BLaER1 (cell line): Measurements from ENCODE around the gene POLA1.

ENCODE experiments used
- H3K27ac ChIP-seq: shearing (Covaris generic); formaldehyde crosslinking; 2 replicates; pipeline ENCODE4 v1.8.1; 2022
- H3K27me3 ChIP-seq: shearing (Covaris generic); formaldehyde crosslinking; 2 replicates; pipeline ENCODE4 v1.8.1; 2022
- H3K36me3 ChIP-seq: shearing (Covaris generic); formaldehyde crosslinking; 2 replicates; pipeline ENCODE4 v1.8.1; 2022
- H3K4me1 ChIP-seq: shearing (Covaris generic); formaldehyde crosslinking; 2 replicates; pipeline ENCODE4 v1.8.1; 2022
- H3K4me2 ChIP-seq: shearing (Covaris generic); formaldehyde crosslinking; 2 replicates; pipeline ENCODE4 v1.8.1; 2022
- H3K4me3 ChIP-seq: shearing (Covaris generic); formaldehyde crosslinking; 2 replicates; pipeline ENCODE4 v1.8.1; 2022
- H3K9ac ChIP-seq: shearing (Covaris generic); formaldehyde crosslinking; 2 replicates; pipeline ENCODE4 v1.8.1; 2022
- H3K9me3 ChIP-seq: shearing (Covaris generic); formaldehyde crosslinking; 2 replicates; pipeline ENCODE4 v1.8.1; 2022
- H4K20me1 ChIP-seq: shearing (Covaris generic); formaldehyde crosslinking; 2 replicates; pipeline ENCODE4 v1.8.1; 2022
- Cebpa-rat ChIP-seq: shearing (Covaris generic); IDR thresholded peaks from 2 replicates; pipeline ENCODE4 v1.8.1; 2022

Gene POLA1

DNA sequence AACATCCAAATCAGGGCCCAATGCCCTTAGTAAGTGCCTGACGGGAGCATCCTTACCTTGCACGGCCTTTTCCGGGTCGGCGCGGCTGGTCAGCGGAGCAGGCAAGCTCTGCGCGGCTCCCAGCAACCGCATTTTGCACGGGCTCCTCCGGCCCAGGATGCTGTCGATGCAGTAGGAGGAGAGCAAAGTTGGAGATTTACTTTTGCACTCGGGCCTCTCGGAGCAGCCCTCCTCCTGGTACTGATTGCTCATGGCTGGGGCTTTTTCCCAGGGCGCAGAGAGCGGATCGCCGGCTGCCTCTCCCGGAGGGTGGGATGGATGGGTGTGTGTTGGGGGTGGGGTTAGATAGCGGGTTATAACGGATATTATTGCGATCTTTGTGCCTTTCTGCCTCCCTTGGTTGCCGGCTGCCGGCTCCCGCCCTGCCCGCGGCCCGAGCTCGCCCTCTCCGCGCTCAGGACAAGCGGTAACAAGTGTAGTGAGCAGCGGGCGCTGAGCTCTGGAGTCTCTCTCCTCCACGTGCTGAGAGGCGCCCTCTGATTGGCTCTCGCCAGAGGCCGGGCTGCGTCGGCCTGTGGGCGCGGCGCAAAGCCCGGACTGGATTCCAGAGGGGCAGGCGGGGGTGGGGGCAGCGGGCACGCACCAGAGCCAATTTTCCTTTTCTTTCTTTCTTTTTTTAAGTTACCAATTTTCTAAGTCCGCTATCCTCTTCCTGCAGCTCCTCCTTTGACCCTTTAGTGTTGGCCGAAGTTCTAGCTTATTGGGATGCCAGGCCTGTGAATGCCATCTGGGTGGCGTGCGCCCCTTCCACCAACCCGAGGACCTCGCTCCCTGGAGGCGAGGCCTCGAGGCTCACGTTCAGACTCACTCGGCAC is 322.0 kb downstream of the POLA1 start, which contains the start of gene ARX:
TSS of gene ARX (minus strand) at position 480 of the 875 bp plus-strand sequence. CDS start at position 252, 228 bp downstream.
- H3K36me3 ChIP-seq, result no peaks in the 10 kb centered on the region
- no peak within 1 kb of the TSS for H3K9ac ChIP-seq
- H3K9me3 ChIP-seq, result peaks cover 29% of the 10 kb centered on the region
- peaks cover 15% of the 10 kb centered on the region for H3K4me1 ChIP-seq
- H4K20me1 ChIP-seq, result peaks cover 99% of the 10 kb centered on the region
- peaks cover 100% of the 10 kb centered on the region for H3K27me3 ChIP-seq
- H3K4me3 ChIP-seq, result no peak within 1 kb of the TSS
- no peak for TF ChIP-seq Cebpa-rat
- H3K27ac ChIP-seq, result no peak within 1 kb of the TSS
- H3K4me2 ChIP-seq, result no peak within 1 kb of the TSS

GRCh38 chrX:25016361-25016671 is 322.6 kb downstream of the POLA1 start:
- Histone ChIP-seq H3K27me3 (peaks cover 100% of the 10 kb centered on the region), H4K20me1 (peaks cover 99% of the 10 kb centered on the region), H3K4me2 (no peak overlapping the region), H3K4me1 (peaks cover 15% of the 10 kb centered on the region), H3K9ac (no peak overlapping the region), H3K27ac (no peak overlapping the region), H3K36me3 (no peaks in the 10 kb centered on the region), H3K4me3 (no peak overlapping the region), H3K9me3 (peaks cover 35% of the 10 kb centered on the region)
- no peak for TF ChIP-seq Cebpa-rat

DNA sequence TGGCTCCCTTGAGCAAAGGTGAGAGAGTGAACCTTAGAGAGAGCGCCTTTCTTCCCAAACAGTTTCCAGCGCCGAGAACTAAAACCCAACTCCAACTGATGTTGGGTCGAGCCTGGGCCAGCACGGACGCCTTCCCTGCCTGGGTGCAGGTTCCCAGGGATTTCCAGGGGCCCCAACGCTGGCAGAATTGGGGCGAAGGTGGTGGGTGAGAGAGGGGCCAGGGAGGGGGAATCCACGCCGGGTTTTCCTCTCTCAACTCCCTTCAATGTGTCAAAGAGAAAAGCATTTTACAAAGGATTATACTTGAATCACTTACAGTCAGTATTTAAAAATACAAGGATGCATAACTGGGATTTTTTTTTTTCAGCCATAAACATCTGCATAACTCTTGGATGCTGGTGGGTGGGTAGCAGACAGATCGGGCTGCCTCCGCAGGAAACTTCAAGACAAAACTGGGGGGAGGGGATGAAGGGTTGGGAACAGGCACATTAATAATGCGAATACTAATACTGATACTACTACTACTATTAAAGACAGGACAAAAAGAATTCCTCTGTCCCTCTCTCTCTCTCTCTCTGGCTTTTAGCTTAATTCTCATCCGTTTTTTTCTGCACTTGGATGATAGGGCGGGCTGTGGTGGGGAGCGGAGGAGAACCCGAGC is 323.4 kb downstream of the POLA1 start:
- no peak for TF ChIP-seq Cebpa-rat
- Histone ChIP-seq H3K4me2 (no peak overlapping the region), H4K20me1 (peaks cover 96% of the 10 kb centered on the region), H3K9ac (no peak overlapping the region), H3K36me3 (no peaks in the 10 kb centered on the region), H3K27me3 (peaks cover 100% of the 10 kb centered on the region), H3K27ac (no peak overlapping the region), H3K4me1 (peaks cover 10% of the 10 kb centered on the region), H3K9me3 (peaks cover 42% of the 10 kb centered on the region), H3K4me3 (no peak overlapping the region)

GRCh38 chrX:25017667-25018247 is 324.0 kb downstream of the POLA1 start:
- peaks cover 49% of the 10 kb centered on the region for H3K9me3 ChIP-seq
- H3K36me3 ChIP-seq, result no peaks in the 10 kb centered on the region
- no peak overlapping the region for H3K4me3 ChIP-seq
- no peak overlapping the region for H3K4me2 ChIP-seq
- no peak overlapping the region for H3K9ac ChIP-seq
- peaks cover 96% of the 10 kb centered on the region for H4K20me1 ChIP-seq
- H3K27ac ChIP-seq, result no peak overlapping the region
- H3K27me3 ChIP-seq, result peaks cover 100% of the 10 kb centered on the region
- H3K4me1 ChIP-seq, result peaks cover 6% of the 10 kb centered on the region
- no peak for TF ChIP-seq Cebpa-rat

DNA sequence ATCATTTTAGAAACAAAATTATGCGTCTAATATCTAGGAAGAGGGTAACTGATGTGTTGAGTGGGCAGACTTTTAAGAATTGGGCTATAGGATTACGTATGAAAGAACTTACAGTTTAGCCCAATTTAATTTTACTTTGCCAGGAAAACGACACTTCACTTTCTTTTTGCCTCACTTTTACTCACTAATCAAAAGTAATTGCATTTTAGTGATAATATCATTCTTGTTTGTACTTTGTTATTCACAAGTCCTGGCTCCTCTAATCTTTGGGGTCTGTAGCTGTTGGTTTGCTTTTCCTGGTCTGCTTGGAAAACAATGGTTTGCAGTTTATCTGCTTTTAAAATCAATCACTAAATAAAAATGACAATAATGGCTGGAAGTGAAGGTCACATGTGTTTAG is 325.0 kb downstream of the POLA1 start:
- H3K27me3 ChIP-seq, result peaks cover 100% of the 10 kb centered on the region
- no peak overlapping the region for H3K4me2 ChIP-seq
- no peaks in the 10 kb centered on the region for H3K36me3 ChIP-seq
- peaks cover 93% of the 10 kb centered on the region for H4K20me1 ChIP-seq
- TF ChIP-seq Cebpa-rat, result no peak
- no peak overlapping the region for H3K4me3 ChIP-seq
- H3K9ac ChIP-seq, result no peak overlapping the region
- no peak overlapping the region for H3K27ac ChIP-seq
- H3K4me1 ChIP-seq, result no peaks in the 10 kb centered on the region
- H3K9me3 ChIP-seq, result peaks cover 54% of the 10 kb centered on the region

- H3K27me3 ChIP-seq, result peaks cover 100% of the 10 kb centered on the region
- peaks cover 54% of the 10 kb centered on the region for H3K9me3 ChIP-seq
- no peak overlapping the region for H3K9ac ChIP-seq
- no peak for TF ChIP-seq Cebpa-rat
- no peaks in the 10 kb centered on the region for H3K36me3 ChIP-seq
- H3K27ac ChIP-seq, result no peak overlapping the region
- peaks cover 89% of the 10 kb centered on the region for H4K20me1 ChIP-seq
- H3K4me3 ChIP-seq, result no peak overlapping the region
- no peaks in the 10 kb centered on the region for H3K4me1 ChIP-seq
- no peak overlapping the region for H3K4me2 ChIP-seq
These were observed 326.1 kb downstream of the POLA1 start for GRCh38 chrX:25019707-25020390.

- Histone ChIP-seq H3K4me1 (no peaks in the 10 kb centered on the region), H3K27me3 (peaks cover 100% of the 10 kb centered on the region), H3K9me3 (peaks cover 53% of the 10 kb centered on the region), H3K9ac (no peak overlapping the region), H3K27ac (no peak overlapping the region), H4K20me1 (peaks cover 88% of the 10 kb centered on the region), H3K4me2 (no peak overlapping the region), H3K4me3 (no peak overlapping the region), H3K36me3 (no peaks in the 10 kb centered on the region)
- TF ChIP-seq Cebpa-rat, result no peak
These were observed 326.7 kb downstream of the POLA1 start for GRCh38 chrX:25020391-25020904.

DNA sequence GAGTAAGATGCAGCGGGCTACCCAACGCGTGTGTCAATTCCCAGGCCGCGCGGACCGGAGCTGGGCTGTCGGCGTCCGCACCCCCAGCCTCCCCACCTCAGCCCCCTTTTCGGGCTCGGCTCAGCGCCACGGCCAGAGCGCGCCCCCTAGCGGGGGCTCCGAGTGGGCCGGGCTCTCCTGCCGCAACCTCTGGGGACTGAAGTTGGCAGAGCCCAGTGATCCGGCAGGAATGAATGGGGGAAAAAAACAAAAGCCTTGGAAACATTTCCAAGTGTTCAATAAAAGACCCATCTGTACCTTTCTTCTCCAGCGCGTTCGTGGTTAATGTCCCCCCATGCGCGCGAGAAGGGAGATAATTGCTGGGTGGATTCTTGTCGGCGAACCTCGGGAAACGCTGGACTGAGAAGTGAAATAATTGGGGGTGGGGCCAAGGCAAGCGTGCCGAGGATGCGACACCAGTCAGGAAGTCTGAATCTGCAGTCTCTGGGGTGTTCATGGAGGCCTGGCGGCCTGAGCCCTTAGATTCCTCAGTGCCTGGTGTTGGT is 327.3 kb downstream of the POLA1 start:
- Histone ChIP-seq H3K4me3 (no peak overlapping the region), H3K27ac (no peak overlapping the region), H3K36me3 (no peaks in the 10 kb centered on the region), H3K9ac (no peak overlapping the region), H3K9me3 (peaks cover 47% of the 10 kb centered on the region), H3K4me1 (no peaks in the 10 kb centered on the region), H3K4me2 (no peak overlapping the region), H4K20me1 (peaks cover 82% of the 10 kb centered on the region), H3K27me3 (peaks cover 100% of the 10 kb centered on the region)
- TF ChIP-seq Cebpa-rat, result no peak
